Measurements from ENCODE around the gene SORCS1.
"Not testable (repeated sequence)": the region's sequence is repeated elsewhere in the genome, so short reads cannot be mapped to it uniquely, and the experiment has no call there.

SORCS1 gene

DNA sequence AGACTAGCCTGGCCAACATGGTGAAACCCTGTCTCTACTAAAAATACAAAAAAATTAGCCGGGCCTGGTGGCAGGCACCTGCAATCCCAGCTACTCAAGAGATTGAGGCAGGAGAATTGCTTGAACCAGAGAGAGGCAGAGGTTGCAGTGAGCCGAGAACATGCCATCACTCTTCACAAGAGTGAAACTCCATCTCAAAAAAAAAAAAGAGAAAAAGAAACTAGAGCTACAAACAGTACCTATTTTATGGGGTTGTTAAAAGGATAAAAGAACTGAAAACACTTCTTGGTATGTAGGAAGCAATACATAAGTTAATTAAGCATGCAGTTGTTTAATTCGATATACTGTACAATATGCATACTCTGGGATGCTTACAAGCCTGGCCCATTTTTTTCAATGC is 216.9 kb downstream of the SORCS1 start:
- DNase-seq (ENCODE audit: low spot score): no peak

DNA sequence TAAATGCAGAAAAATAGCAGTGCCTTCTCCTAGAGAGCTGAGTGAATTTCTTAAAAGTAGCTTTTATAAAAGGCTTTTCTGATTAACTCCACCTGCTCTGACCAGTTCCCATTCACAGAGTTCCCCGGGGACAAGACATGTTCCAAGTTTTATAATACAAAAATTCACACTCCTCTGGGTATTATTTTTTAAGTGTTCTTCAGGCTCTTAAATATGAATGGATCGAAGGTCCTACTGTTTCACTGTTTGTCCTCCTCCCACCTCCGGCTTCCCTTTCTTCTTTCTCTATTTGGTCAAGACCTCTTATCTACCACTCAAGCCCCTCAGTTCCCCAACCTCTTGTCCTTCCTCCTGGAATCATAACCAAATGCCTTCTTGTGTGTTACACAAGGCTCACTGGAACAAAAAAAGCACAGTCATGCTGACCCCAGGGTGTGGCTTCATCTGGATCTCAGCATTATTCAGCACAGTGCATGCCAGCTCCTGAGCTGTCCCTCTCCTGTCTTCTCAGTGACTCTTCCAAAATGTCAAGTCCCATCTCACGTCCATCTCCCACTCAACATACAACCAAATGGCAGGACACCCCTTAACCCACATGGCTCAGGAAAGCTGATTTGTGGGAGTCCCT is 222.4 kb downstream of the SORCS1 start:
- no peak for DNase-seq (ENCODE audit: low spot score)

DNA sequence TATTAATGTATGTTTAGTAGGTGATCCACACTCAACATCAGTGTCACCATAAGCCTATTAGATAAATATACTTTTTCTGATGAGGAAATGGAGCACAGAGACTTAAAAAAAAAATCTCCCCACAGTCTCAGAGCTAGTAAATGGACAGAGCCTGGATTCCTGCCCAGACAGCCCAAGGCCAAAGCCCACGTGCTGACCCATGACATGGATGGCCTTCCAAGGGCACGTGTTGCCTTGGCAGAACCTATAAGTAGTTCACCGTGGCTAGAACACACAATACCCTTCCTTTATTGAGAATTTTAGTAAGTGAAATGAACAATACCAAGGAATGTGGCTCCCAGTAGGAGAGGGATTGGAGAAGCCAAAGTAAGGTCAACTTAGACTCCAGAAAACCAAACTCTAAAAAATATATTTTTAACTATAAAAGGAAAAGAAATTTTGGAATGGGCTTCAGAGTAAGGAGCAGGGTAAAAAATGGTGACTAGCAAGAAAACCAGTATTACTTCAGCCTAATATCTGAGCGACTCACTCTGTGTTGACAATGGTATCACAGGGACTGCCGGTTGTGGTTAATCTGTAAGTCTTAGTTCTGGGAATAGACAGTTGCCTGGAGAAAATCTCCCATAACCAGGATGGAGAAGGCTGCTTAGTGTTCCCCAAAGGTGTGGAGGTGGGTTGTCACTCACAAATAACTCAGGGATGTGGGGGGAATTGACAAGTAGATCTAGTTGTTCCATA is 223.0 kb downstream of the SORCS1 start:
- no peak for DNase-seq (ENCODE audit: low spot score)

DNA sequence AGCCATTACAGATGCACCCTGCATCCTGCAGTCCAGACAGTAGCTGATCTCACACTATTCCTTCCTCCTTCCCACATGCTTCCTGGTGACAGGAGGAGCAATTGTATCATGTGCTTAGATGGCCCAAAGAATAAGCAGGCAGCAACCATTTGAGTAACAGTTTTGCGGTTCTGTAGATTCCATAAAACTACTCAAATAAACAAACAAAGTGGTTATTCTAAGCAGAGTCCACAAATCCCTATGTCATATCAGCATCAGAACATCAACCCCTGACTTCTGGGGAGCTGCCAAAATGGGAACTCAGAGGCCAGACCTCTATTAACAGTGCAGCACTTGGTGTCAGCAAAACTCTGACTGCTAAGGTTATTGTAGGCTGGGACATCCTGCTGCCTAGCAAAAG is 226.0 kb downstream of the SORCS1 start:
- no peak for DNase-seq (ENCODE audit: low spot score)

DNA sequence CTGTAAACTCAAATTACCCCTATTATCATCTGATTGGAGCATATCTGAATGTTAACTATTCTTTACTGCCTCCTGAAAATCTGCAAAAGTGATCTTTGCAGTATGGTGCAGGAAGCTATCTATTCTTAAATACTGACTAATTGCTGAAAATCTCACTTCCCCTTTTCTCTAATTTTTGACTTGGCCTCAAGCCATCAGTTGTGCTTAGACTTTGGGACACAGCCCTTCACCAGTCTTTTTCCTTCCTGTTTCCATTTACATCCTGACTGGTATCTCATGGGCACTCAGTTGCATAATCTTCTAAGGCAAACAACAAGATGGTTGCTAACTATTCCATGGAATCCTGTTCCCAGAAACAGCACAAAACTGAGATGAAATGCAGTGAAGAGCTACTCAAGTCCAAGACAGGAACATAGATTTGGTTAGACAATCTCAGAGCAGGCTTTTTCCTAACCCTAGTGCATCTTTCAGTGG is 228.5 kb downstream of the SORCS1 start:
- no peak for DNase-seq (ENCODE audit: low spot score)

DNA sequence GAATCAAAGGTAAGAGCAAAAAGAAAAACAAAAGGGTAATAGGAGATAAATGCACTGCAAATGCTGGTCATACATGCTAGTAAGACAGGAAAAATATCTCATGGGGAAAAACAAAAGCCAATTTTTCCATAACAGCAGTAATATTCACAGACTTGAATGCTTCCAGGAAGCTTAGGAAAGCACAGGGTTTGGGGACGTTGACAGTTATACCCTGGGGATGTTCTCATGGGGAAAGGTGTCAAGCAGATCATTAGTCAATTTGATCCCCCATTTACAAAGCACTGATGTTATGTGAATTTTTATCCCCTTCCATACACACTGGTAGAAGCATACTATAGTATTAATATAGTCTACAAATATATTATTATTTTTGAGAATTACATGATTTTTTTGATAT is 232.7 kb downstream of the SORCS1 start:
- no peak for DNase-seq (ENCODE audit: low spot score)

DNA sequence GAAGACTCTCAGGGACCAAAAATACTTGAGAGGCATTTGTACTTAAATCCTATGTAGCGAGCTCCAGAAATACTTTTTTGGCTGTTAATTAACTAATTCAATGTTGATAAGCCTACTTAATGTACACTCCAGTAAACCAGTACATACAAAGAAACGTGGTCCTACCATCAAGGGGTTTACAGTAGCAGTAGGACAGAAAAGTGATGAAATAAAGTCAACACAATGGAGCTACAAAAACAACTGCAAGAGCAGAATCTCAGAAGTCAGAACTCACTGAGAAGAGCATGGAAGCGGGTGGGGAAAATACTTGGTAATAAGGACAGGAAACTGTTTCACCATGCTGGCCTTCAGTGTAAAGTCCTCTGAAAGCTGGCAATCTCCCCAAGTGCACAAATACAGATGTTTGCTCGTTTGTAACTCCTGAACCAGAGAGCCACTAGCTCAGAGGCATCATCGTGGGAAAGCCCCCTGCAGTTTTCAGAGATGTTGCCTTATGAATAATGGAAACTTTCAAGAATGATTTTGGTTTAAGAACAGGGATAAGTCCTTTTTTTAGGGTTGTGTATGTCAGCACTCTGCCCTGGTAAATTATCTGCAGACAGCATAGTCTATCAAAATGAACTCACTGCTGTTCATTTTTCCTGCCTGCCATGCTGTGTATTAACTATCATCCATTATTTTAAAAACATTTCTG is 233.2 kb downstream of the SORCS1 start:
- DNase-seq (ENCODE audit: low spot score): no peak

DNA sequence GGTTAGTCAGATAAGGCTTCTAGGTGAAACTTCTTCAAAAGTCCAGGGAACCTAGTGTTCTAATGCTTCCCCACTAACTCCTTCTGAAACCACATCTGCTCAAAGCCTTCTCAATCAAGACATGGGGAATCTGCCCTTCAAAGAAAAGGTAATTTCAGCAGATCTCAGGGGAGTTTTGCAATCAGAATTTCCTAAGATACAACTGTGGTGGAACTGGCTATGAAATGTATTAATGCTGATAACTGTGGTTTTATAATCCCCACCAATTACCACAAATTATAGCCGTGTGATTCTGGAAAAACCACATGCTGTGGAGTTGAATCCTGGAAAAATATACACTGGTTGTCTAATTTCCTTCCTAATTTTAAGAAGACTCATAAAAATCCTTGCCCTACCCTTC is 233.8 kb downstream of the SORCS1 start:
- no peak for DNase-seq (ENCODE audit: low spot score)

DNA sequence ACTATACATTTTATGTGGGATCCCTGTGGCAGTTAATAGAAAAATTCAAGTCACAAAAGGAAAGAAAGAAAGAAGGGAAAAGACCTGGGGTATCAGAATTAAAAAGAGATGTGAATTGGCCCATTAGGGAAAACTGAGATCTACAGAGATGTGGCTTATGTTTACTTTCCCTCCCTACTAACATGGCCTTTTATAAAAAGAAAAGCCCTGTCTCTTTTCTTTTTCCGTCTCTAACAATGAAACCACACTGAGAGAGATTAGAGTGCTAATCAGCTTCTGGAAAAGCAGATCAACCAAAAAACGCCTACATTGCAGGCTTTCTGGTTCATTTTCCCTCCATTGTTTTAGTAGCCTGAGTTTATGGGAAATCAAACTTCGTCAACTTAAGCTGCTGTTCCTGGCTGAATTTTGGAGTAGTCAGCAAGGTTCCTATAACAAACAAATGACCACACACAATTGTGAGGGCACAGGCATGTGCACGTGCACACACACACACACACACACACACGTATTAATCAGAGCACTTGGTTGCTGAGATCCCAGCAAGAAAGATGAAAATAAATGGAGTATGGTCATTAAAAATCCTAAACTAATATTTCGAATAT is 235.1 kb downstream of the SORCS1 start:
- no peak for DNase-seq (ENCODE audit: low spot score)

DNA sequence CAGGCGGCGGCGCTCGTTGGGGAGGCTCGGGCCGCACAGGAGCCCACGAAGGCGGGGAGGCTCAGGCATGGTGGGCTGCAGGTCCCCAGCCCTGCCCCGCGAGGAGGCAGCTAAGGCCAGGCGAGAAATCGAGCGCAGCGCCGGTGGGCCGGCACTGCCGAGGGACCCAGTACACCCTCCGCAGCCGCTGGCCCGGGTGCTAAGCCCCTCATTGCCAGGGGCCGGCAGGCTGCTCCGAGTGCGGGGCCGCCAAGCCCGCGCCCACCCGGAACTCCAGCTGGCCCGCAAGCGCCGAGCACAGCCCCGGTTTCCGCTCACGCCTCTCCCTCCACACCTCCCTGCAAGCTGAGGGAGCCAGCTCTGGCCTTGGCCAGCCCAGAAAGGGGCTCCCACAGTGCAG is 236.4 kb downstream of the SORCS1 start:
- DNase-seq (ENCODE audit: low spot score): not testable (repeated sequence)

DNA sequence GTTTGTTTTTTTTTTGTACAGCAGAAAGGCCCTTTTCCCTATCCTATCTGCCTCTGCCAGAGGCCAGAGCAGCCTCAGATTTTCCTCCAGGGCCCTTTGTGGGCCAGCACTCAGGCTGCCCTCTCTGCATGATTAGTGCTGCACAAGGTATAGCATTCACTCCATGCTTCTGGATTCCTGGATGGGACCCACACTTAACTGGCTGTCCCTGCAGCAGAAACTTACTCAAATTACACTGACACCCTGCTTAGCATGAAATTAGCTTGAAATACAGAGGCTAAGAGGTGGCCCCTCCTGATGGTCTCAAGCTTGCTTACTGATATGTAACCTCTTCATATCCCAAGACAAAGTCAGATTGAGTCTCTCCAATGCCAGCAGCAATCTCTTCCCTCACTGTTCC is 239.3 kb downstream of the SORCS1 start:
- no peak for DNase-seq (ENCODE audit: low spot score)

DNA sequence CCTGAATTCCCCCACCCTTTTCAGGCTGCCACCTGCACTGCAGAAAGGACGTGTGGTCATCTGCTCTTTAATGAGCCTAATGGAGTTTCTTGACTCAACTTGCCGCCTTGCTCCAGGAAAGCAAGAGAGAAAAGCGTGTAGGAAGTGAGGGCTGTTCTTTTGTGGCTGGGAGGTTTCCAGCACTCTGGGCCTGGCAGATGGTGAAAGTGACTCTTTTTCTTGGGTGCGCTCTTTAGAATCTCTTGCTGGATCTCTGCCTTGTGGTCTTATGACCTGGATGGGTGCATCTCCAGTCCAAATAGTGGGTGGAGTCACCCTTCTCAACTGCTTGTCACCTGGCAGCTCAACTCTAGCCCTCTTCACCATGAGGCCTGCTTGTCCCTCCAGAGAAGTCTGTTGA is 244.0 kb downstream of the SORCS1 start:
- no peak for DNase-seq (ENCODE audit: low spot score)

DNA sequence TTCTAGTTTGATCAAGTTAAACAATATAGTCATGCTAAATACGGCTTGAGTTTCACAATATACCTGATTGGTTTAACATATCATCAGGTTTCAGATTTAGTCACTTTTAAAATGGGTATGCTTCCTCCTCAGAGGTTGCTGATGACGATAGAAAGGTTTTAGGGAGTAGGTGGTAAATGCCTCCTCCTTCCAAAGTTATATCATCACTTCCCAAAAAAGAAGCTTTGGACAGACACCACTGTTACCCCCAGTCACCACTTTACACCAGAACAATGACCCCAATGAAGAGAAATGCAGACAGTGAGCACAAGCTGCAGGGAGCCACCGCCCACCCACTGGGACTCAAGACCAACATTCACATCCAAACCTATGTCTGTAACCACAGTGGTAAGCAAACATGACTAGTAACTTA is 244.6 kb downstream of the SORCS1 start:
- DNase-seq (ENCODE audit: low spot score): no peak

DNA sequence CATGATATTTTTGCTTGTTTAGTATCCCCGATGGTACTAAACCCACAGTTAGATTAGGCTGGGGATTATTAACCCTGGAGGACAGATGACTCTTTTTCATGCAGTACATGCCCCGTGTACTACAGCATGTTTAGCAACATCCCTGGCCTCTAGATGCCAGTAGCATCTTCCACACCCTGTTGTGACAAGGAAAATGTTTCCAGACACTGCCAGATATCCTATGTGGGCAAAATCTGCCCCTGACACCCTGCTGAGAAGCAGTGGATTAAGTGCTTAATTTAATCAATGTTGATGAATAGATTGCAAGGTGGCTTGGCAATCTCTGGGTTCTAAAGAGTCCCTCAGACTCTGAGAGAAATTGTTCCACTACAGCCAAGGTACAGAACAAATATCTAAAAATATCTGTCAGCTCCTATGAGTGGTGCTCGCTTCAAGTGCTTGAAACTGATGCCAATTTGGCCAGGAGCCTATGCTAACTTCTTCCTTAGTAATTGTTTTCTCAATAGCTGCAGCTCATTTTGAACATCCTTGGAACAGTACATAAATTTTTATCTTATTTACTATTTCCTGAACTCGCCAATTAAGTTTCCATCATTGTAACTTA is 247.0 kb downstream of the SORCS1 start:
- no peak for DNase-seq (ENCODE audit: low spot score)

DNA sequence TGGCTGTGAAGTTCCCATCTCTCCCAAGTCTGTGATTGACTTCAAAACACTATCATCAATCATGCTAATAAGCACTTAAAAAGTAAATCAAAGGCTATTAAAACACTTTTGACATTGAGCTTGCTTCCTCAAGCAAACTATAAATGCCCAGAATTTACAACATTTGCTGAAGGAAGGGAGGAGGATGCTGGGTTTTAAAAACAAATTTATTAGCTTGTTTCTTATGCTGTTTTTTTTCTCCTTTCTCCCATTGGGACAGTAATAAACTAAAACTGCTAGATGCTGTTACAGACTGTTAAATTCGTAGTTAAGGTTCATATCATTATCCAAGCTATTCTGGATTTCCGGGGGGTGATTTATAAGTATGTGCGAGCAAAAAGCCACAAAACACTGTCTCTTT is 250.5 kb downstream of the SORCS1 start:
- no peak for DNase-seq (ENCODE audit: low spot score)

DNA sequence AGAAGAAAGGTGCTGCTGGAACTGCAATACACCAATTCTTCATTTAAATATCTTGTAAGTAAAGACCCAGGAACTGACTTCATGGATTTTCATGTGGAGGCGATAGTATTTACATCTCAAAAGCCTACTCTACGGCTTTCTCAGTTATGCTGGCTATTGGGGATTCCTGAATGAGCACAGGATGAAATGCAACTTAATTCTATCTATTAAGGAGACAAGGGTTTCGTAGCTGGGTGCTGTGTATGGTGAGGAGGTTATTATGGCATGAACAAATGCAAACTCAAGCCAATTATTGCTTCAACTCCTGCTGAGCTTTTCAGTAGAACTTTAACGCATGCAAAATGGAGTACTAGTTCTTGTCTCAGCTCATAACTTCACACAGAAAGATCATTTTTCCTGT is 251.2 kb downstream of the SORCS1 start:
- no peak for DNase-seq (ENCODE audit: low spot score)

DNA sequence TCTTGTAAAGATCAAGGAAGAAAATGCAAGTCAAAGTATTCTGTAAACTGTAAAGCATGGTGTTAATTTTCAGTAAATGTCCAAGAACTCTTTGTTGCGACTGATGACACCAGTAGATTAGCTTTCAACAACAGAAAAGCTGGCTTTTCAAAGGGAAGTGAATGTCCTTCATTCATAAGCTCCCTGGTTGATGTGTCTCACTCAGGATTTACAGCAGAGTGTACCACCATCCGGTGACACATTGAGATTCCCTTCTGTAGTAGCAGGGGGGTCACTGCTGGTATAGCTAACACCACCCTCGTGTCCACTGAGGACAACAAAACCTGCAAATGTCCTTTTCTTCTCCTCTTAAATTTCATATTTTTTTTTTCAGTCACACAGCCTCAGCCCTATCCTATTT is 253.4 kb downstream of the SORCS1 start:
- DNase-seq (ENCODE audit: low spot score): no peak

DNA sequence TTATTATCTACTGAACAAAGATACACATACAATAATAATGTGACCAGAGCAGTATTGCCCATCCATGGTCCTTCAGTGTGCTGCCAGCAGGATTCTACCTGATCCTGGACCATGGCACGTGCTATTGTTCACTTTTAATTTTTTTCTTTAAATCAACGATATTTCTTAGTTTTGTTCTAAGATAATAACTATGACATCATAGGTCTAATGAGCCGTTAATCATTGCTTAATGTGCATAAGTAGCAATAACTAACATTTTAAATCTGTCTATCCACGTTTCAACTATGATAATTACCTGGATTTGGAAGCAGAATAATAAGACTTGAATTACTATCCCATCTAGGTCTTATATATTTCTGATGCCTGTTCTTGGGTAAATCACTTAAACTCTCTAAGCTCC is 253.8 kb downstream of the SORCS1 start:
- no peak for DNase-seq (ENCODE audit: low spot score)

DNA sequence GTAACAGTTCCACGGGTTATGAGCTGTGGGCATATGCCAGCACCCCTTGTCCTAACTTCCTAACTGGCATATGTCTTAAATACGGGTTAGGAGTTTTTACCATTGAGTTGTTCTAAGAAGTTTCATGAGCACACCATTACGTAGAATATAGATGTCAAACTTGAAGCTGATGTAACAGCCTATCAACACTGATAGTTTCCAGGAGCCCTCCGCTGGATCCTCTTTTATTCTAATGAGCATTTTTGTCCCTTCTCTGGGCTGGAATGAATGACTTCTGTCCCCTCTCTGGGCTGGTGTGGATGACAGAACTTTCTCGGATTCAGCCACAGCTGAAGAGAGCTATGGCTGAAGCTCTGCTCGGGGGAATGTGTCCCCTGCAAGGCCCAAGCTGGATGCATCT is 256.3 kb downstream of the SORCS1 start:
- DNase-seq (ENCODE audit: low spot score): no peak

DNA sequence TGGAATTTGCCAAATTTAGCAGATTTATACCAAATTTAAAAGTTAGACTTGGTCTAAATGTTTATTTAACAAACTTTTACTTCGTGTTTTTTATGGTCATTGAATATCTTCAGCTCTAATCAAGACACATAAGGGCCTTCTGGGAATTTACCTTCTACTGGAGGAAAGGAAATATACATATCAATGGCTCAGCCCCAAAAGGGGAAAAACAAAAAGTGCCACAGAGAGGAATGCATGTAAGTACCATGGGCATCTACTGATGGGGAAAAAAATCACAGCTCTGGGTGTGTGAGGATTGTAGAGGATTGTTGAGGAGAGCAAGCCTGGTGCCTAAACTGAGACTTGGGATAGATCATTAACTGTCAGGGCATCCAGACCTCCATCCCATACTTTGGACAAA is 260.3 kb downstream of the SORCS1 start:
- DNase-seq (ENCODE audit: low spot score): no peak

DNA sequence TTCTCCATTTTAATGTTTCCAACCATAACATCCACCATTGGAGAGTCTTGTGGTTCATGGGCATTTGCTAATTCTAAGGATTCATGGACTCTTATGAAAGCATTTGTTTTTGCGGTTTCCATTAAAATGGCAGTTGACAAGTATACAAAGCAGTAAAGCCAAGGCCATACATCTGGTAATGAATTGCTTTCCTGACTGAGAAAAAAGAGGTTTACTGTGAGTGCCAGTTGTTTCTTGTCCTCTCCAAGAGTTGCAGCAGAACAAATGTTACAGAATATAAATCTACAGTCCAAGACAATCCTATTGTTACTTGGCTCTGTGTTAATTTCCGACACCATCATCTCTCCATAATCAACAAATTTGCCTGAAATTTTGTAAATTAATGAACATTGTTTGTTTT is 261.3 kb downstream of the SORCS1 start:
- DNase-seq (ENCODE audit: low spot score): no peak

DNA sequence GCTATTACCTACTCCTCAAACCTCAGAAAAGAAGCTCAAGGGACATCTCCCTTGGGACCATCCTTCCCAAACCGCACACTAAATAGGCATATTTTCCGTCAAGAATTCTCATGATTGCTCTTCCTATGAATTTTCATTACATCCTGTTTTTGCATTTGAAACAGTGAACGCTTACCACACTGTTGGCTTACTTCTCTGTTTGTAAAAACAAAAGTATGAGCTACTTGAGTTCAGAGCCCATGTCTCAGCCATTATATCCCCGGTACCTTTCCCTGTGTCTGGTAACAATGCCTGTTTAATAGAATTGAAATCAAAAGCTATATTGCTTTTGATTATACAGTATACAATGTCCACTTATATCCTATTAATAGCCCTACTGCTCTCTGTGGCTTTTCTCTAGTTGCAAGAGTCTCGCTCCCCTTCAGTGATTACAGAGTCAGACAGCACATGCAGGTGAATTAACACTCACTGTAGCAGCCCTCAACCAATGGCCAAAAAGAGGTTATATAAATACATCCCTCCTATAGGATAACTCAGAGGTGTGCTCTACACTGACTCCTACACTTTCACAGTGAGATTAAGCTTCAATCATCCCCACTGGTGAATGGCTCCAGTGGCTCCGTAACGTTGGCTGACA is 264.4 kb downstream of the SORCS1 start:
- DNase-seq (ENCODE audit: low spot score): no peak
